Measurements from ENCODE around the gene PLSCR5. TPM values are rescaled to one million over a fixed set of nuclear protein-coding genes. Genes with fewer than 3 reads are reported as not detected.

PLSCR5 gene
- total RNA-seq, 1 experiment from 2014 or later: not detected

DNA sequence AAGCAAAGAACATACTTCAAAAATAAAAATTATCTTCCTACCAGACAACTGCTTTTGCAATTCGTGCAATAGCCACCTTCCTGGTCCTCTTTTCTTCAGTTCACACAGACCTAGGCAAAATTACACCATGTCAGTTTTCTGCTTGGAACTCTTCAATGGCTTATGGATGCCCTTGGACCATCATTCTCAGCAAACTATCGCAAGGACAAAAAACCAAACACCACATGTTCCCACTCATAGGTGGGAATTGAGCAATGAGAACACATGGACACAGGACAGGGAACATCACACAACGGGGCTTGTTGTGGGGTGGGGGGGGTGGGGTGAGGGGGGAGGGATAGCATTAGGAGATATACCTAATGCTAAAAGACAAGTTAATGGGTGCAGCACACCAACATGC is 29.2 kb upstream of the PLSCR5 start:
- ChIA-PET POLR2A (ENCODE audit: unreplicated experiment) (no interaction called here), CTCF (no interaction called here)
- Histone ChIP-seq H3K27me3 (ENCODE audit: insufficient read depth, low read depth) (no peaks in the 10 kb centered on the region), H3K4me1 (replicated peaks; ENCODE audit: insufficient read depth) (no peaks in the 10 kb centered on the region), H2AFZ (no peak overlapping the region), H3K9me3 (ENCODE audit: insufficient read depth, low read depth) (no peaks in the 10 kb centered on the region), H3K4me2 (no peak overlapping the region), H3K9me2 (ENCODE audit: insufficient read depth) (no peaks in the 10 kb centered on the region), H3K79me2 (ENCODE audit: low read depth) (no peaks in the 10 kb centered on the region), H4K20me1 (ENCODE audit: insufficient read depth) (no peaks in the 10 kb centered on the region), H3K36me3 (ENCODE audit: low read depth) (no peaks in the 10 kb centered on the region), H3F3A (ENCODE audit: insufficient read depth, low read depth) (no peaks in the 10 kb centered on the region), H3K4me3 (no peak overlapping the region), H3K27ac (no peak overlapping the region)
- DNase-seq: no peak
- BruUV-seq (replicated peaks): no TSS peak
- intact Hi-C loops (cut with micrococcal nuclease; ENCODE audit: unreplicated experiment): no loop called here
- TF ChIP-seq EZH2 (IDR thresholded peaks at IDR 0.05; ENCODE audit: low read depth): no peak
- TF ChIP-seq, protein P1, sequence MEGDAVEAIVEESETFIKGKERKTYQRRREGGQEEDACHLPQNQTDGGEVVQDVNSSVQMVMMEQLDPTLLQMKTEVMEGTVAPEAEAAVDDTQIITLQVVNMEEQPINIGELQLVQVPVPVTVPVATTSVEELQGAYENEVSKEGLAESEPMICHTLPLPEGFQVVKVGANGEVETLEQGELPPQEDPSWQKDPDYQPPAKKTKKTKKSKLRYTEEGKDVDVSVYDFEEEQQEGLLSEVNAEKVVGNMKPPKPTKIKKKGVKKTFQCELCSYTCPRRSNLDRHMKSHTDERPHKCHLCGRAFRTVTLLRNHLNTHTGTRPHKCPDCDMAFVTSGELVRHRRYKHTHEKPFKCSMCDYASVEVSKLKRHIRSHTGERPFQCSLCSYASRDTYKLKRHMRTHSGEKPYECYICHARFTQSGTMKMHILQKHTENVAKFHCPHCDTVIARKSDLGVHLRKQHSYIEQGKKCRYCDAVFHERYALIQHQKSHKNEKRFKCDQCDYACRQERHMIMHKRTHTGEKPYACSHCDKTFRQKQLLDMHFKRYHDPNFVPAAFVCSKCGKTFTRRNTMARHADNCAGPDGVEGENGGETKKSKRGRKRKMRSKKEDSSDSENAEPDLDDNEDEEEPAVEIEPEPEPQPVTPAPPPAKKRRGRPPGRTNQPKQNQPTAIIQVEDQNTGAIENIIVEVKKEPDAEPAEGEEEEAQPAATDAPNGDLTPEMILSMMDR (conservative IDR thresholded peaks at IDR 0.05): no peak

DNA sequence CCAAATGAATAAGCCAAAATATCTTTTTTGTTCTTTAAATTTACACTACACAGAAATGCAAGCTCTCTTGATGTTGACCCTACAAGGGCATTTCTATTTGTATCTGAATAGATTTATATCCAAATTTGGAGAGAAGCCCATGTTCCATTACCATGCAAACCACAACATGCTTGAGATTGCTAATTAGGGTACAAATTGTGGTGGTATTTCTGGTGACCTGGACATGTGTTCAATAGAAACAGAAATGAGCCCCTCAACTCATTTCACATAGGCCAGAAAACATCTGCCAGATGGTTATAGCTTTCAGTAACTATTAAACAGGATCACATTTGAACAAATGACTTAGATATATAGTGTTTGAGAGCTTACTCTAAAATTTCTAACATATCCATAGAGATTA is 23.5 kb upstream of the PLSCR5 start:
- no peaks in the 10 kb centered on the region for H3K79me2 ChIP-seq (ENCODE audit: low read depth)
- H3K4me2 ChIP-seq: no peak overlapping the region
- ChIA-PET CTCF (interaction anchor here (0.6 kb wide), 1 partner anchor 46 kb away, joined by 3 read pairs; no protein-coding TSS in a partner anchor), POLR2A (ENCODE audit: unreplicated experiment) (no interaction called here)
- no peaks in the 10 kb centered on the region for H3K27me3 ChIP-seq (ENCODE audit: insufficient read depth, low read depth)
- DNase-seq: no peak
- no peaks in the 10 kb centered on the region for H3F3A ChIP-seq (ENCODE audit: insufficient read depth, low read depth)
- H3K36me3 ChIP-seq (ENCODE audit: low read depth): no peaks in the 10 kb centered on the region
- no peak overlapping the region for H3K27ac ChIP-seq
- no peak overlapping the region for H3K4me3 ChIP-seq
- intact Hi-C loops (cut with micrococcal nuclease; ENCODE audit: unreplicated experiment): no loop called here
- H3K4me1 ChIP-seq (replicated peaks; ENCODE audit: insufficient read depth): no peaks in the 10 kb centered on the region
- no peaks in the 10 kb centered on the region for H4K20me1 ChIP-seq (ENCODE audit: insufficient read depth)
- BruUV-seq (replicated peaks): no TSS peak
- no peaks in the 10 kb centered on the region for H3K9me2 ChIP-seq (ENCODE audit: insufficient read depth)
- no peaks in the 10 kb centered on the region for H3K9me3 ChIP-seq (ENCODE audit: insufficient read depth, low read depth)
- H2AFZ ChIP-seq: no peak overlapping the region
- TF ChIP-seq, protein P1 (conservative IDR thresholded peaks at IDR 0.05): no peak
- no peak for TF ChIP-seq EZH2 (IDR thresholded peaks at IDR 0.05; ENCODE audit: low read depth)

DNA sequence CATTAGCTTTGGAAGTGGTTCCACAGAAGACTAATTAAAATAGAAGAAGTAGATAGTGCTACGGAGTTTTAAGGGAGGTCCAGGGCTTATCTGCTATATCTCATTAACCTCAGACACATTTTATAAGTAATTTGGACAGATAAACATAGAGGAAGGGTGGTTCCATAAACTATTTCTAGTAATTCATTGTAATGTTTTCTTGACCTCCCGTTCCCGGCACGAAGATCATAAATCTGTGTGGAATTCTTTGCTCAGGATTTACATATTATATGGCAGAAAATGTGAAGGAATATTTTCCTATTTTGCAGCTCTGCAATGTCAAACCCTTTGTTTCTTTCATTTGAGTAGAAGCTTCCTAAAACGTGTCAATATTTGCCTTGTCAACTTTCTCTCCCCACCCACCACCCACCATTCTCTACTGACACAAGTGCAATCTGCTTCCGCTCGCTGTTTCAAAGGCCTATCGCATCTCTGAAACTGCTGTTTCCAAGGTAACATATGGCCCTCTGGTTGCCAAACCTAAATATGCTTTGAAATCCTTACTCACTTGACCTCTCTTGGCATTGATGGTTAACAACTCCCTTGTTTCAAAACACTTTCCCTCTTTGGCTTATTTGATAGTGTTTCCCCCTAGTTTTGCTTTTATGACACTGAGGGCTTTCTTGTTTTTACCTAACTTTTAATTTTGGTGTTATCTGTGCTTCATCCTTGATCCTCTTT is 21.4 kb upstream of the PLSCR5 start:
- H3K4me2 ChIP-seq: no peak overlapping the region
- H3K9me3 ChIP-seq (ENCODE audit: insufficient read depth, low read depth): no peaks in the 10 kb centered on the region
- H4K20me1 ChIP-seq (ENCODE audit: insufficient read depth): no peaks in the 10 kb centered on the region
- no peaks in the 10 kb centered on the region for H3K9me2 ChIP-seq (ENCODE audit: insufficient read depth)
- TF ChIP-seq, protein P1 (conservative IDR thresholded peaks at IDR 0.05): no peak
- no peak for TF ChIP-seq EZH2 (IDR thresholded peaks at IDR 0.05; ENCODE audit: low read depth)
- H2AFZ ChIP-seq: no peak overlapping the region
- ChIA-PET POLR2A (ENCODE audit: unreplicated experiment) (no interaction called here), CTCF (no interaction called here)
- H3K79me2 ChIP-seq (ENCODE audit: low read depth): no peaks in the 10 kb centered on the region
- H3K36me3 ChIP-seq (ENCODE audit: low read depth): no peaks in the 10 kb centered on the region
- H3F3A ChIP-seq (ENCODE audit: insufficient read depth, low read depth): no peaks in the 10 kb centered on the region
- no peak for DNase-seq
- H3K4me3 ChIP-seq: no peak overlapping the region
- no TSS peak for BruUV-seq (replicated peaks)
- no peaks in the 10 kb centered on the region for H3K4me1 ChIP-seq (replicated peaks; ENCODE audit: insufficient read depth)
- intact Hi-C loops (cut with micrococcal nuclease; ENCODE audit: unreplicated experiment): no loop called here
- H3K27me3 ChIP-seq (ENCODE audit: insufficient read depth, low read depth): no peaks in the 10 kb centered on the region
- no peak overlapping the region for H3K27ac ChIP-seq
